Measurements from ENCODE around the gene KLHDC7A.

DNA sequence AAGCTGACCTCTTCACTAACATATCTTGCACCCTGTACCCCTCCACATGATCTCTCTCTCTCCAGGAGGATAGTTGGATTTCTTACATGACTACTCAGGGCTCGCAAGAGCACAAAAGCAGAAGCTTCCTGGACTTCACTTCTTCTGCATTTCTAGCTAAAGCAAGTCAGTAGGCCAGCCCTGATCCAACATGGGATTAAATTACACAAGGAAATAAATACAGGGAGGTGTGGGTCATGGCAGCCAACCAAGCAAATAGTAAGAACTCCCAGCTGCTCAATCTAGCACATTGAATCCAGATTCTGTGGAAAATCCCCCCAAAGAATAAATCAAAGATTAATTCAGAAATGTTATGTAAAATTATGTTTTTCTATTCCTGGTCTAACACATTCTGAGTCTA, 33.3 kb downstream of the KLHDC7A start:
- TF ChIP-seq, protein P1, sequence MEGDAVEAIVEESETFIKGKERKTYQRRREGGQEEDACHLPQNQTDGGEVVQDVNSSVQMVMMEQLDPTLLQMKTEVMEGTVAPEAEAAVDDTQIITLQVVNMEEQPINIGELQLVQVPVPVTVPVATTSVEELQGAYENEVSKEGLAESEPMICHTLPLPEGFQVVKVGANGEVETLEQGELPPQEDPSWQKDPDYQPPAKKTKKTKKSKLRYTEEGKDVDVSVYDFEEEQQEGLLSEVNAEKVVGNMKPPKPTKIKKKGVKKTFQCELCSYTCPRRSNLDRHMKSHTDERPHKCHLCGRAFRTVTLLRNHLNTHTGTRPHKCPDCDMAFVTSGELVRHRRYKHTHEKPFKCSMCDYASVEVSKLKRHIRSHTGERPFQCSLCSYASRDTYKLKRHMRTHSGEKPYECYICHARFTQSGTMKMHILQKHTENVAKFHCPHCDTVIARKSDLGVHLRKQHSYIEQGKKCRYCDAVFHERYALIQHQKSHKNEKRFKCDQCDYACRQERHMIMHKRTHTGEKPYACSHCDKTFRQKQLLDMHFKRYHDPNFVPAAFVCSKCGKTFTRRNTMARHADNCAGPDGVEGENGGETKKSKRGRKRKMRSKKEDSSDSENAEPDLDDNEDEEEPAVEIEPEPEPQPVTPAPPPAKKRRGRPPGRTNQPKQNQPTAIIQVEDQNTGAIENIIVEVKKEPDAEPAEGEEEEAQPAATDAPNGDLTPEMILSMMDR (IDR thresholded peaks at IDR 0.05), result no peak
- TF ChIP-seq POLR2AphosphoS5 (IDR thresholded peaks at IDR 0.05), result peak; percentile 60
